ENCODE measurements around the gene IL5.
A peak's percentile ranks its signal among the peaks of the same experiment; 100 is the strongest.
"Not testable (repeated sequence)": the region's sequence is repeated elsewhere in the genome, so short reads cannot be mapped to it uniquely, and the experiment has no call there.

The IL5 gene

DNA sequence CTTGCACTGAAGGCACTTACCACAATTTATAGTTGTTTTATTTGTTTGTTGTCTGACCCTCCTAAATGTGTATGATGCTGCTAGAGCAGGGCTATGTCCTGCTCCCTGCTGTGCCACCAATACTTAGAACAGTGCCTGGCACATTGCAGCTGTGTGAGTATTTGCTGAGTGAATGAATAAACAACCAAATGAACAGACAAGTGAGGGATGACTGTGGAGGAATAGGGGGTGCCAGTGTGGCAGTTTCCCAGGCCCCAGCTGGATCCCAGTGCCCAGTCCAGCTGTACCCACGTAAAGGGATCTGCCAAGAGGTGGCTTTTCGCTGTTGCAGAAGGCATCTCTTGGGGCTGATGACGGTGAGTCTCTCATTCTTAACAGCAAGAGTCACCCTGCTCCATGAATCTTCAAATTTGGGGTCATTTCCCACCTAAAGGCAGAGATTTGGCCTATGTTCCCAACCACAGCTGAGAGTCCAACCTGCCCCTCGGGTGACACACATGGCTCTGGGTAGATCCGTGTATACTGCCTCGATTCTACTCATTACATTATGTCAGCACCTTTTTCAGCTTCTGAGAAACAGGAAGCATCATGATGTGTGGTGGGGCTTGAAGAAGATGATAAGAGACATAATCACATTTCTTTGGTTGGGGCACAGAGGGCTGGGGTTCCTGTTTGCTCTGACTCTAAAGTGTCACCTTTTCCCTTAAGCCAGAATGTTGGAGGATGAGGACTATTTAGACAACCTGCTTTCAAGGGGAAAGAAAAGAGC, 14.3 kb downstream of the IL5 start:
- DNase-seq: no peak

DNA sequence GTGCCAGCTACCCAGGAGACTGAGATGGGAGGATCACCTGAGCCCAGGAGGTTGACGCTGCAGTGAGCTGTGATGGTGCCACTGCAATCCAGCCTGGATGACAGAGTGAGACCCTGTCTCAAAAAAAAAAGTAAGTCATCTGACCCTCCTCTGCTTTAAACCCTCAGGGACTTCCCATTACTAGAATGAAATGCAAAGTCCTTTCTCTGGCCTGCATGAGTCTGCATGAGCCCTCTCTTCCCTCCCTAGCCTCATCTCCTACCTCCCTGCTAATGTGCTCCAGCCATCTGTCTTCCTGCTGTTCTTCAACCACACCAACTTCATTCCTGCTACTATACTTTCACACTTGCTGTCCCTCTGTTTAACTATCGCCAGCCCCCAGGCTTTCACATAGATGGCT, 15.3 kb downstream of the IL5 start:
- DNase-seq: no peak

DNA sequence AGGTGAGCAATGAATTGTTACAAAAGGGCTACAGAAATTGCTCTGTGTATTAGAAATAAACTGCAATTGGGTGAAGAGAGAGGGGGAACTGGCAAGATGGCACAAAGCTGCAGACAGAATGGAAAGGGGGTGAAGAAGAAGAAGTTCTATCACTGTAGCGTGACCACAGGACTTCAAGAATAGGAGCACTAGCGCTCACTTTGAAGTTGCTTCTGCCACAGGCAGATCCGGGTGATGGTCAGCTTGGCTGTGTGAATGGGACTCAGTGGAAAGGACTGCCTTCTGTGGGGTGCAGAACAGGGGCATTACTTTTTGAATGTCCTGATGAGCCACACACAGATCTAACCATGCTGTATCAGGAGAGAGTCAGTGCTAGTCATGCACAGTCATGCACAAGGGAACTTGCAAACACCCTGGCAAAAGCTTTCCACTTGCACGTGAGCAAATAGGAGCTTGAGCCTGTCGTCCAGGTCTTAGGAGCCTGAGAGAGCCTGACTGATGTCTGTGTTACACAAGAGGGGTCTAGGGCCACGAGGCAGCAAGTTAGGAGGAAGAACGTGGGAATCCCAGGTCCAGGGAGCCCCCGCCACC, 16.3 kb downstream of the IL5 start:
- DNase-seq: no peak

DNA sequence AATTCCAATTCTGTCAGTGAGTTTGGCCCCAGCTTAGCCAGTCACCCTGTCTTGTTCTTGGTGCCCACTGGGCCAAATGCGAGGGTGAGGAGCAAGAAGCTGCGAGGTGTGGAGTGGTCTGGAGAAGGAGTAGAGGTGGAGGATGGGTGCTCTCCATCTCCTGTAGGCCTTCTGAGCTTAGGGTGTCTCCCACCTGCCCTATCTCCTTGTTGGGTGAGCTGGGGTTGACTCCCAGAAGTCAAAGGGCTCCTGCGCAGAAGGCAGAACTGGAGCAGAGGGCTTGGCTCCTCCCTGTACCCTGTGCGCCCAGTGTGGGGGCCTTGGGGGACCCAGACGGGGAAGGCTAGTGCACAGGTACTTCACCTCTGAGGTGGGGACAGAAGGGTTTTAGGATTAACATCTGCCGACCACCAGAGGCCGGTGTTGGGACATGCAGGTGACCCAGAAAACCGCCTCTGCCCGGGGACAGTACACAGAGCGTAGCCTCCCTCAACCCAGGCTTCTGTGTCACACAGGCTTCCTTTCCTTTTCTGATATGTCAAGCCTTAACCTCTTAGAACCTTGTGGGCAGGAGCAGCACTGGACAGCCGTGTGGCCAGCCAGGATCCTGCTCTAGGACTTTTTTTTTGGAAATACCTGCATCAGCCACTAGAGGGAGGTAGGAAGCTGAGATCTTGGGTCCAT, 16.9 kb downstream of the IL5 start:
- DNase-seq: peak; percentile 37

DNA sequence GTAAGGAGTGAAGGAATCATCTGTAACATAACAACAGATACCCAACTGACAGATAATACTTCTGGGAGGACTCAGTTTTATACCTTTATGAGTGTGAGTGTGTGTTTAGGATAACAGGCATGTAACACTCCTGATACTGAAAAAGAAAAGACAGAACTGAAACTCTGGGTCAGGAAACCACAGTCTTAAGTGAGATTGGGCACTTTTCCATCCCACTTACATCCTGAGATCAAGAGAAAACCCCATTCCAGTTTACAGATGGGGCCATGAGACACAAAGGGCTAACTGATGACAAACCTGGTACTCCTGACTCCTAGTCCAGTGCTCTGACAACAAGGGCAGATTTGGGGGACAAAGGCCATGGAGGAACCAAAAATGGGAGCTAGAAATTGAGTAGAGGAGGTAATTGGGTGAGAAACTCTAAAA, 18.0 kb downstream of the IL5 start:
- no peak for DNase-seq

DNA sequence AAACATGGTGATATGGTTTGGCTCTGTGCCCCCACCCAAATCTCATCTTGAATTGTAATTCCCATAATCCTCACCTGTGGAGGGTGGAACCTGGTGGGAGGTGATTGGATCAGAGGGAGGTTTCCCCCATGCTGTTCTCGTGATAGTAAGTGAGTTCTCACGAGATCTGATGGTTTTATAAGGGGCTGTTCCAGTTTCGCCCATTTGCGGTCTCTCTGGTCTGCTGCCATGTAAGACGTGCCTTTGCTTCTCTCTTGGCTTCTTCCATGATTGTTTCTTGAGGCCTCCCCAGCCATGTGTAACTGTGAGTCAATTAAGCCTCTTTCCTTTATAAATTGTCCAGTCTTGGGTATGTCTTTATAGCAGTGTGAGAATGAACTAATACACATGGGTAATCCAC, 18.4 kb downstream of the IL5 start:
- DNase-seq: not testable (repeated sequence)

DNA sequence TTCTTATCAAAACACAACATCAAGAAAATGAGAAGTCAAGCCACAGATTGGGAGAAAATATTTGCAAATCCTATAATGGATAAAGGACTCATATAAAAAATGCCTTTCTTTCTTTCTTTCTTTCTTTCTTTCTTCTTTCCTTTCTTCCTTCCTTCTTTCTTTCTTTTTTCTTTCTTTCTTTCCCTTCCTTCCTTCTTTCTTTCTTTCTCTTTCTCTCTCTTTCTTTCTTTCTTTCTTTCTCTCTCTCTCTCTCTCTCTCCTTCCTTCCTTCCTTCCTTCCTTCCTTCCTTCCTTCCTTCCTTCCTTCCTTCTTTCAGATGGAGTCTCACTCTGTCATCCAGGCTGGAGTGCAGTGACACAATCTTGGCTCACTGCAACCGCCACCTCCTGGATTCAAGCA, 21.3 kb downstream of the IL5 start:
- not testable (repeated sequence) for DNase-seq

DNA sequence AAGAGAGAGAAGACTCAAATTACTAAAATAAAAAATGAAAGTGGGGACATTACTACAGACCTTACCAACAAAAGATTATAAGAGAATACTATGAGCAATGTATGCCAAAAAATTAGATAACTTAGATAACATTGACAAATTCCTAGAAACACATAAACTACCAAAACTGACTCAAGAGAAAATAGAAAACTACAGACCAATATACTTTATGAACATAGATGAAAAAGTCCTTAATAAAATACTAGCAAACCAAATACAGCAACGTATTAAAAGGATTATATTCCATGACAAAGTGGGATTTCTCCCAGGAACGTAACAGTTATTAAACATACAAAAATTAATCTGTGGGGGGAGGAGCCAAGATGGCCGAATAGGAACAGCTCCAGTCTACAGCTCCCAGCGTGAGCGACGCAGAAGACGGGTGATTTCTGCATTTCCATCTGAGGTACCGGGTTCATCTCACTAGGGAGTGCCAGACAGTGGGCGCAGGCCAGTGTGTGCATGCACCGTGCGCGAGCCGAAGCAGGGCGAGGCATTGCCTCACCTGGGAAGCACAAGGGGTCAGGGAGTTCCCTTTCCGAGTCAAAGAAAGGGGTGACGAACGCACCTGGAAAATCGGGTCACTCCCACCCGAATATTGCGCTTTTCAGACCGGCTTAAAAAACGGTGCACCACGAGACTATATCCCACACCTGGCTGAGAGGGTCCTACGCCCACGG, 29.5 kb downstream of the IL5 start:
- DNase-seq: not testable (repeated sequence)

DNA sequence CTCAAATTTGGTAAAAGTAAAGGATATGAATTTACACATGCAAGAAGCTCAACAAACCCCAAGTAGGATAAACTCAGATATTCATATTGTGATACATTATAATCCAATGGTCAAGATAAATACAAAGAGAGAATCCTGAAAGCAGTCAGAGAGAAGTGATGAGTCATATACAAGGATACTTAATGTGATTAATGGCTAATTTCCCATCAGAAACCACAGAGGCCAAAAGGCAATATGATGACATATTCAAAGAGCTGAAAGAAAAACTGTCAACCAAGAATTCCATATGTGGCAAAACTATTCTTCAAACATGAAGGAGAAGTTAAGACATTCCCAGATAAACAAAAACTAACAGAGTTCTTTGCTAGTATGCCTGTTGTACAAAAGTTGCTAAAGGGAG, 33.2 kb downstream of the IL5 start:
- DNase-seq: peak; percentile 84

DNA sequence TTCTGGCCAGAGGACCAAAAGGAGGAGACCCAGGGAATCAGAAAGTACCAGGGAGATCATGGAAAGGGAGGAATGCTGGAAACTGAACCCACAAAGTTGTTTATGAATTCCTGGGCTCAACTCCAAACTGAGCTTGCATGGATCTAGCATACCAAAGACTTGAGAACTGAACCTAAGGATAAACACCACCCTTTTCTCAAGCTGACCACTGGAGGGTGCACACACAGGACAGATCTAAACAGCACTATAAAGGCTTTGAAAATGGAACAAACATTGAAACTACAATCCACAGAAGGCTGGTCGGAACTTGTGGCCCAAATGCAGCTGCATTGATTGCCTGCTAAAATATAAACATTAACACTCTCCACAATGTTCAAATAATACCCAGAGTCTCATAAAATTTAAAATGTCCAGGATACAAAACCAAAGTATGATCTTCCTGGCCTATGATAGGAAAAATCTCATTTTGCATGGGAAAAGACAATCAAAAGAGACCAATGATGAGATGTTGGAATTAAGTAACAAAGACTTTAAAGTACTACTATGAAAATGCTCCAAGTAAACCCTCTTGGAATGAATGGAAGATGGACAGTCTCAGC, 37.1 kb downstream of the IL5 start:
- DNase-seq: peak; percentile 93

DNA sequence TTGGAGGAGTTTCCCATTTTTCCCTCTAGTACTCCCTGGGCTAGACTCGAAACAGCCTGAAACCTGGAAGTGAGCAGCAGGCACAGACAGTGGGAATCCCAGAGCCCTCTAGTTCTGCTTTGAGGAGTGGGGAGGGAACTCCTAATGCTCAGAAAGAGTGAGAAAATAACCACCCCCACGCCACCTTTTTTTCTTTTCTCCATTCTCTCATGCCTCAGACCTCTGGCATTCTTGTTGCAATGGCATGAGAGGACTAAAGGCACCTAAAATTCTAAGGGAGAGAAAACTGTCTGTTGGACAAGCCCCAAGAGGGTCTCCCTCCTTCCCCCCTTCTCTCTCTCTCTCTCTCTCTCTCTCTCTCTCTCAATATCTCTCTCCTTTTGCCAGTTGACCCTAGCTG, 37.7 kb downstream of the IL5 start:
- peak; percentile 53 for DNase-seq

DNA sequence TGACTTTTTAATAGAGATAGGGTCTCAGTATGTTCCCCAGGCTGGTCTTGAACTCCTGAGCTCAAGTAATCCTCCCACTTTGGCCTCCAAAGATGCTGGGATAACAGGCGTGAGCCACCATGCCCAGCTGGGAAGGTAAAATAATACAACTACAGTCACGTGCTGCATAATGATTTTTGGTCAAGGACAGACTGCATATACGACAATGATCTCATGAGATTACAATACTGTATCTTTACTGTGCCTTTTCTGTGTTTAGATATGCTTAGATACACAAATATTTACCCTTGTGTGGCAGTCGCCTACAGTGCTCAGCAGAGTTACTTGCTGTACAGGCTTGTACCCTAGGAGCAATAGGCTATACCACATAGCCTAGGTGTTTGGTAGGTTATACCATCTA, 38.6 kb downstream of the IL5 start:
- no peak for DNase-seq

DNA sequence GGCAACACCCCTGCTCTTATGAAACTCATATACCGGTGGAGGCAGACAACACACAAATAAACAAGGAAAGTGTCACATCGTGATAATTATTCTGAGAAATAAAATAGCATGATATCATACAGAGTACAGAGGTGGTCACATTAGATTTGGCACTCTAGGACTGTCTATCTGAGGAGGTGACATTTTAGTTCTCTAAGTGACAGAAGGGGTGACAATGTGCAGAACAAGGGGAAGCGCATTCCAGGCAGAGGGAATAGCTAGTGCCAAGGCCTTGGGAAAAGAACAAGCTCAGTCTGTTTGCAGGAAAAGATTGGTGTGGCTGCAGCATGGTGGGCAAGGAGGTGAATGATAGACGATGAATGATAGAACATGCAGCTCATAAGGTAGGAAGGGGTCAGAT, 40.1 kb downstream of the IL5 start:
- no peak for DNase-seq

DNA sequence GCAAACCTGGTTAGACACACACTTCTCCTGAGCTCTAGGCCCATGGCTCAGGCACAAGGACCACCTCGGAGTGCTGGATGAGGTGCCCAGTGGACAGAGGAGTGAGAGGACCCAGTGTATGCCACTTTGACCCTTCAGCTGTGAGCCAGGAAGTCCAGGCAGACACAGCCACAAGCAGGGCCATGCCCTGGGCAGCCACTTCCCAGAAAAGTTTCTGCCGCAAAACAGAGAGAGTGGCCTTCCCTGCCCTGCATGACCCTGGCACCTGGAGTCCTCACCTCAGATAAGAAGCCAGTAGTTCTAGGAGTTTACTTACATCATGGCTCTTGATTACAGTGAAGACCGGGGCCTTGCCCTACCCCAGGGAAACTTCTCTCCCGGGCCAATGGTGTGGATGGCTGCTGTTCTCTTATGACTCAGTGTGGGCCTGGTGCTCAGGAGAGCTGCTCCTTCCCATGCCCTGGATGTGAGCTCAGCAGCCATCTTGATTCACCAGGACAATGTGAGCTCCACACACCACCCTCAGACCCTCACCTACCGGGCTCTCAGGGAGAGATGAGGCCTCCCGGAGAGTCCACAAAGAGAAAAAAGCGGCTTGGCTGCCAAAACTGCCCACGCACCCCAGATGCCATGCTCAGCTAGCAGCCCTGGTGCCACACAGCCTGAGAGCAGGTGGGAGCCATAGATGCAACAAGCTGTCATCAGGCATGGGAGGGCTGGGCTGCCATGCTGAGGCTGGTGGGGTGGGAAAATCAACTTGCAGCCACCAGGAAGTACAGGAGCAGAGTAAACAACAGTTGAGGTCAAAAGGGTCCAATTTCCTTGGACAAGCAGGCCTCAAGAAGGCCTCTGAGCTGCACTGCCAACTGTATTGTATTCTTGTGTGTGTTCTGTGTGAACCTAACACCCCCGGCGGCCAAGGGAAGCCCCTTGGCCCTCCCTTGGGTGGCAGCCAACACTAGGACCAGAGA, 41.1 kb downstream of the IL5 start:
- DNase-seq: no peak

DNA sequence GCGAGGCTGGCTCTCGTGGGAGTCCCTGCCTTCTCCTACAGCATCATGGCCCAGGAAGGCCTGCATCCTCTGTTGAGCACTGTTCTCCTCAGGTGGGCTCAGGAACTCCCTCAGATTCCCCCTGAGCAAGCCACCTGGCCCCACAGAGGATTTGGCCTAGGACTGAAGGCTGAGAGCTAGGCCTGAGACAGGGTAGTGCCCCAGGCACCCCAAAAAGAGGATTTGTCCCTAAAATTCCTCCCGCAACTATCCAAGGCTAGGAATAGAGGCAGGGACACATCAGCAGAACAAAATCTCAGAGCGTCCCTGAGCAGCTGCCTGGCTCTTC, 41.7 kb downstream of the IL5 start:
- no peak for DNase-seq

DNA sequence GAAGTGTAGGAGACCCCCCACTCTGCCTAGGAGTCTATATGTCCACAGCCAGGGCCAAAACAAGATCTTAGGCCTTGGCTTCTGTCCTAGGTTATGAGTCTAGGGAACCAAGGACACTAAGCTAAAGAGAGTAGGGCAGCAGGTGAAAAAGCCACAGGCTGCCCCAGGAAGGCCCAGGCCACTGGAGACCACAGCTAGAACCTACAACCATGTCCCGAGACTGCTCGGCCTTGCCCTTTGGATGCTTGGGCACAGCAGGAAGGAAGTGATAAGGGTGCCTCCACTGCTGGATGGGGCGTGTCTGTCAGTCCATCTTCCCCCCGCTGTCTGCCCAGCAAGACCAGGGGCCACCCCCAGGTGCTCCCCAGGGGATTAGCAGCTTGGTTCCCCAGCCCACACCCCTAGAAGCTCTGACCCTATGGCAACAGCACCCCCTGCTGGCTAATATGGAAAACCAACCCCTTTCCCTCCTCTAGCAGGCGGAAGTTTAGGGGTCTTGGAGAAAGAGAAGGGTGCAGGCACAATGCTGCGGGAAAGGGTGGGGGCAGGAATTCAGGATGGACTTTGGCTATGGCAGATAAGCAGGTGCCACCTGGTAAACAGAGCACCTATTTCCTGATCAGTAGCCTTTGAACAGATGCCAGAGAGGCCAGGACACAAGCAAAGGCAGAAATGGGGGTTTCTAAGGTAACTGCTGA, 42.2 kb downstream of the IL5 start:
- peak; percentile 62 for DNase-seq

DNA sequence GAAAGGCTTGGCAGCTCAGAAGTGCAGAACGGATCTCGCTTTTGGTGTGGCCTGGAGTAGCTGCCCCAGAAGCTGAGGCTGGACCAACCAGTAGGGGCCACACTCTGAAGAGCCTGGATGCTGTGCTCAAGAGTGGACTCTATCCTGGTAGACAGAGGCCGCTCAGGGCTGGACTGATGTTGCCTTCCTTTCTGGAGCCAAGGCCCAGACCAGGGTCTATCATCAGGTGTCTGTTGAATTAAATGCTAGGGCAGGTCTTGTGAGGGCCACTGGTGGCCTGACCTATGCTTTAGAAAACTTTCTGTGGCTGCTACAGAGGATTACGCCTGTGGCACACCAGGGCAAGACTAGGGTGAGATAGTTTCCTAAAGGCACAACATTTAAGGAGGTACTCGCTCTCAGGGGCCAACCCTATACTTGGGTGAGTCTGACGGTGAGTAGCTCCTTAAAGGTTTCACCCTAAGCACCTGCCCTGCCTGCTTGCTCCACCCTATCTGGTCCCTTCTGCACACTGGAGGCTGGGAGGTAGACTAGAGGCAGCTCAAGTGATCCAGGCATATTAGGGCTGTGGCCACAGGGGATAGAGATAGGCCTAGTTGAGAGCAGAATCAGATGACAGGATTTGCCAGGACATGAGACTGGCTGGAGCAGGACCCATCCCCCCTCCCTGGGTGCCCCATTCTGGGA, 42.9 kb downstream of the IL5 start:
- DNase-seq: no peak

DNA sequence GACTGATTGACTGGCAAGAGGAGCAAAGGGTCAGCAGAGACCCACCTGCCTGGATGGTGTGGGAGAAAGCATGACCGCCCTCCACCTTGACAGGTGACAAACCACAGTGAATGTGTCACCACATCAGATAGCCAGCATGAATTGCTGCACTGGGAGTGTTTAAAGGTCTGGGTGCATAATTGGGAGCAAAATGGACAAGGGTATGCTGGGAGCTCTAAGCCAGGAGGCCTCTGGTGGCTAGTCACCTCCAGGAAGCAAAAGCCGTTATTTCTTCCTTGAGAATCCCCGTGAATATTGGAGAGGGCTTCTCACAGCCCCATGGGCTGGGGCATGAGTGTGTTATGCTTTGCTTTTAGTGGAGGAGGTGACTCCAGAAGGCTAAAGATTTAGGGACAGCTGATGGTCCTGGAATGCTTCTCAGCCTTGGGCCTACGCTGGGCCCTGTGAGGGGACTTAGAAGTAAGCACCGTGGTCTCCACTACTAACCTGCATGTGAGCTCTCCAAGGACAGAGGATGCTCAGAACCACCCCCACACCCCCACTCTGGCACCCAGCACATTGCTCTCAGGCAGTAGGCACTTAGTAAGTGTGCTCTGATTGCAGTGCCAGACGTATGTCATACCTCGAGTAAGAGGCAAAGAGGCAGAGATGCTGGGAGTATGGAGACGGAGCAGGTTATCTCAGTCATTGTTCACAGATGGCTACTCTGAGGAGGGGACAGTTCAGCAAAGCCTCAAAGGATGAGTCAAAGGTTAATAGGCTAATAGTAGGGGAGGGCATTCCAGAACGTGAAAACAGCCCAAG, 43.7 kb downstream of the IL5 start:
- no peak for DNase-seq

DNA sequence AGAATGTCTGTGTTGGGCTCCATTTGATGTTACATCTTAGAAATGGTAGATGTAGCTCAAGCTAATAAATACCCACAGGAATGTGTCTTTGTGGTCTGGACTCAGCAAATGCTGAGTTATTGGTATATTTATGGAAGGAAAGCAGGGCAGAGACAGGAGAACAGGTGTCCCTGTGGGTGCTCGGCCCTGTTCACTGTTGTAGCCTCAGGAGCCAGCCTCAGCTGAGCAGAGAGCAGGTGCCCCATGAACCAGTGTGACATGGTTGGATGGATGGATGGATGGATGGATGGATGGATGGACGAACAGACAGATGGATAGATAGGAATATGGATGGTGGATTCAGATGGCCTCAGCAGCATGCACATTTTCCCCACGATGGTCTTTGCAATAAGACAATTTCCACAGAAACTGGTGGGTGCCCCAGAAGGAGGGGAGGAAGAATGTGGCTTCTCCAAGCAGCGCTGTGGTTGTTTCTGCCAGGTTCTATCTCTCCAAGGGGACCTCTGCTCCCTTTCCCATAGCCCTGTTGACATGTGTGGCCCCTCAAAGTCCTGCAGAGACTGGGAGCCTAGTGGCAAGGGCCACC, 44.5 kb downstream of the IL5 start:
- DNase-seq: peak; percentile 26

DNA sequence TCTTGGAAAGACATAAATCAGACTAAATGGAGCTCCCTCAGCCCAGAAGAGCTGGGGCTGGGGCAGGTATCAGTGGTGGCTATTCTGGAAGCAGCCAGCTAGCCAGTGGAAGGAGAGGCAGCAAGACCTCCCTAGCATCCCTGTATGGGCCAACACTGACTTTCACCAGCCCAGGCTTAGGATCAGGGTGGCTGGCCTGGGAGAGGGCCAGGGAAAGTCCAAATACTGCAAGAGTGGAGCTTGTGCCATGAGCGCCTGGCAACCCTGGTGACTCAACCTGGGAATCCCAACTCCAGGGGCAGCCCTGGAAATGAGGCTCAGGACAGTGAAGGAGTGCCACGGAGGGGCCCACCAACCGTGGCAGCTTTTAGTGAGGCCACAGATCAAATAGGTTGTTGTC, 45.2 kb downstream of the IL5 start:
- DNase-seq: peak; percentile 31
